K562 (cell line): ENCODE results near the gene PRSS22. TPM values are rescaled to one million over a fixed set of nuclear protein-coding genes. Genes with fewer than 3 reads are reported as not detected.

Source experiments
- ATAC-seq: fragments of 200-7000 bp; cut with Tn5 transposase; 3 replicates; pipeline ENCODE4 v1.9.1; 2020; ENCODE audit warnings: moderate library complexity
- BruUV-seq: library from RNA; stranded (reverse); fragments of 400-500 nt; replicated peaks from 2 replicates; lab custom pipeline; 2021; lab: Mats Ljungman, UMichigan
- CTCF ChIA-PET: fragments of 300-600 bp; formaldehyde crosslinking; extraction: SDS; loops from one replicate; lab custom pipeline; 2021; ENCODE audit warnings: low intra/inter-chr PET ratio; lab: Yijun Ruan, JAX
- POLR2A ChIA-PET: fragments of 300-600, 350-650 bp; sonication (Branson Sonifier 250); formaldehyde crosslinking; extraction: SDS; loops from one replicate; lab custom pipeline; 2021; ENCODE audit warnings: antibody characterized with exemption, inconsistent platforms; lab: Yijun Ruan, JAX
- DNase-seq, 4 experiments: peaks; one replicate each; pipeline versions ENCODE4 v3.0.0 to v3.0.0-alpha.2; 2011 to 2018; ENCODE audit warnings: low spot score in 3 of 4, mixed read lengths in 3 of 4; ENCODE audit errors: extremely low read depth in 1 of 4
- FAIRE-seq: peaks from 2 replicates; lab custom pipeline; 2011; peaks lifted over from hg19 to GRCh38; lab: Jason Lieb, UNC
- H2AFZ ChIP-seq: 2 replicates; pipeline ENCODE4 v1.6.0; 2011; ENCODE audit warnings: low read depth, low read length, control low read depth, inconsistent platforms
- H3K27ac ChIP-seq: fragments of 200-600 bp; 3 replicates; pipeline ENCODE4 v1.8.0; 2011; ENCODE audit warnings: low read depth, mild to moderate bottlenecking, control low read depth, inconsistent platforms, low read length, moderate library complexity, mixed read lengths; ENCODE audit errors: extremely low read depth
- H3K27me3 ChIP-seq, 2 experiments: fragments of 300-600 bp in 1 of 2; 2 replicates in 1 of 2; 3 replicates in 1 of 2; pipeline versions ENCODE4 v1.6.0 to v1.8.0; 2011; ENCODE audit warnings: inconsistent platforms in 2 of 2, low read length in 2 of 2, mild to moderate bottlenecking in 1 of 2, mixed read lengths in 1 of 2, moderate library complexity in 1 of 2; ENCODE audit not compliant: control insufficient read depth in 2 of 2, insufficient read depth in 2 of 2
- H3K36me3 ChIP-seq: fragments of 300-600 bp; 3 replicates; pipeline ENCODE4 v1.8.0; 2011; ENCODE audit warnings: mild to moderate bottlenecking, low read length, inconsistent platforms; ENCODE audit not compliant: control insufficient read depth, insufficient read depth
- H3K4me1 ChIP-seq, 2 experiments: fragments of 200-600 bp in 1 of 2; replicated peaks in 1 of 2; 2 replicates in 1 of 2; 3 replicates in 1 of 2; pipeline versions ENCODE4 v1.5.1 to v1.8.0; 2011; ENCODE audit warnings: inconsistent platforms in 2 of 2, low read length in 2 of 2, mild to moderate bottlenecking in 1 of 2, mixed read lengths in 1 of 2, moderate library complexity in 1 of 2; ENCODE audit not compliant: control insufficient read depth in 2 of 2, insufficient read depth in 2 of 2
- H3K4me2 ChIP-seq: 2 replicates; pipeline ENCODE4 v1.6.1; 2011; ENCODE audit warnings: low read length, control low read depth, inconsistent platforms, mixed read lengths; ENCODE audit not compliant: insufficient read depth
- H3K4me3 ChIP-seq: fragments of 200-600 bp; sonication (generic), shearing (Covaris generic); 2 replicates; pipeline ENCODE4 v1.5.1; 2016; ENCODE audit warnings: control low read depth, inconsistent platforms
- H3K79me2 ChIP-seq: fragments of 200-600 bp; 3 replicates; pipeline ENCODE4 v1.8.0; 2011; ENCODE audit warnings: low read length, inconsistent platforms; ENCODE audit not compliant: control insufficient read depth, insufficient read depth
- H3K9ac ChIP-seq, 2 experiments: 2 replicates each; pipeline versions ENCODE4 v1.6.0 to v1.6.1; 2011; ENCODE audit warnings: low read depth in 2 of 2, low read length in 2 of 2, control low read depth in 1 of 2, inconsistent platforms in 1 of 2, mild to moderate bottlenecking in 1 of 2, mixed read lengths in 1 of 2; ENCODE audit not compliant: insufficient read depth in 1 of 2
- H3K9me1 ChIP-seq: one replicate; pipeline ENCODE4 v1.6.0; 2011; ENCODE audit warnings: inconsistent platforms, mild to moderate bottlenecking, low read length, moderate library complexity; ENCODE audit not compliant: control insufficient read depth, insufficient read depth
- H3K9me3 ChIP-seq: replicated peaks from 2 replicates; pipeline ENCODE4 v1.5.1; 2011; ENCODE audit warnings: low read depth, low read length, inconsistent platforms; ENCODE audit not compliant: control insufficient read depth, insufficient read depth
- H4K20me1 ChIP-seq: replicated peaks from 2 replicates; pipeline ENCODE4 v1.6.1; 2011; ENCODE audit warnings: low read length, inconsistent platforms, mixed read lengths; ENCODE audit not compliant: control insufficient read depth, insufficient read depth
- POU5F1 ChIP-seq: fragments of 150-350 bp; IDR thresholded peaks from 2 replicates; pipeline ENCODE4 v1.6.1; 2014; ENCODE audit warnings: borderline replicate concordance, low read length, low read depth, mild to moderate bottlenecking; ENCODE audit not compliant: partially characterized antibody
- ZBTB2 ChIP-seq: fragments of 450-650 bp; IDR thresholded peaks from 2 replicates; pipeline ENCODE4 v1.6.1; 2016; ENCODE audit warnings: antibody characterized with exemption
- ZBTB43 ChIP-seq: sonication (generic); formaldehyde crosslinking; IDR thresholded peaks from 2 replicates; pipeline ENCODE4 v1.8.0; 2023; ENCODE audit warnings: mild to moderate bottlenecking, missing genetic modification reagents
- WGBS: fragments of 100-300 bp; shearing (Covaris generic); methylation state at CpG from one replicate; pipeline ENCODE4 v1.1.6; 2016; ENCODE audit warnings: low coverage, mixed read lengths; ENCODE audit not compliant: insufficient coverage; ENCODE audit errors: missing lambda C conversion rate; 5-methylcytosine and 5-hydroxymethylcytosine counted together
- in situ Hi-C: fragments of 300-500 bp; cut with MboI; formaldehyde crosslinking; loops from 4 replicates; pipeline ENCODE4 v1.15.0; 2018; ENCODE audit warnings: inconsistent platforms, mixed read lengths
- intact Hi-C: fragments of 100-400 bp; cut with micrococcal nuclease; formaldehyde crosslinking; loops from 2 replicates; pipeline ENCODE4 v1.14.2; 2022
- polyA plus RNA-seq, 8 experiments: library from polyadenylated mRNA; depleted of rRNA in 4 of 8; stranded (reverse) in 5 of 8; unstranded in 3 of 8; fragments of >200 nt; fragmentation: Nextera tagmentation in 2 of 8; fragmentation: Illumina TruSeq in 1 of 8; extraction: Ambion mirVana in 2 of 8; extraction: Trizol in 1 of 8; gene quantifications; 2 replicates each; pipeline versions ENCODE4 v1.2.1 to v1.2.3, GENCODE V29; 2011 to 2014; ENCODE audit warnings: inconsistent platforms in 1 of 8, missing spikeins in 1 of 8
- total RNA-seq, 7 experiments: library from RNA; depleted of rRNA in 6 of 7; stranded (reverse); fragments of >200 nt in 6 of 7; fragmentation: Illumina TruSeq in 2 of 7; extraction: Trizol in 2 of 7; gene quantifications; 2 replicates each; pipeline versions ENCODE4 v1.2.1 to v1.2.3, GENCODE V29; 2011 to 2021; ENCODE audit warnings: low replicate concordance in 1 of 7

The PRSS22 gene
- total and polyA plus RNA-seq, 9 of the 15 experiments (the other 6 are each of a cell fraction or from before 2014, with no cell fraction given) = 0.13 to 0.42 TPM; not detected in 7

- H3K79me2 ChIP-seq = peaks cover 6% of the 10 kb centered on the region; the same call in 2 of the 3 replicates
- ChIA-PET POLR2A (interaction anchor here (0.6 to 1.7 kb wide), 4 partner anchors 11 to 634 kb away, joined by 4 to 5 read pairs (median 4); partner anchors contain the start of gene FLYWCH2), CTCF (no interaction called here)
- DNase-seq (peak in 1 of 4 experiments; percentile 8), FAIRE-seq (no peak), ATAC-seq (no peak)
- H2AFZ ChIP-seq = no peak overlapping the region
- peaks cover 14 to 40% of the 10 kb centered on the region in 2 experiments; a peak in 4 of 5 replicates for H3K4me1 ChIP-seq
- H3K27me3 ChIP-seq = no peaks in the 10 kb centered on the region
- no peaks in the 10 kb centered on the region for H3K36me3 ChIP-seq
- TF ChIP-seq POU5F1 = no peak
- TF ChIP-seq ZBTB2 = no peak
- no peak for TF ChIP-seq ZBTB43 (CRISPR knock-in tag)
- no peak overlapping the region for H3K4me3 ChIP-seq
- no peak overlapping the region for H3K4me2 ChIP-seq
- H3K9me3 ChIP-seq = no peaks in the 10 kb centered on the region
- 82% methylated on average over 9 of the region's 9 CpGs for WGBS
- H3K9me1 ChIP-seq = no peaks in the 10 kb centered on the region
- no peak overlapping the region for H3K9ac ChIP-seq
- no peak overlapping the region for H3K27ac ChIP-seq
- BruUV-seq = no TSS peak
- in situ Hi-C loops (no loop called here), intact Hi-C loops (no loop called here)
- no peaks in the 10 kb centered on the region for H4K20me1 ChIP-seq
These were observed 44.6 kb upstream of the PRSS22 start for GRCh38 chr16:2902337-2903130.
